LNCaP clone FGC (cell line): ENCODE data around the gene SLF2.

ENCODE experiments used
- DNase-seq: peaks from one replicate; pipeline ENCODE4 v3.0.0-alpha.2; 2011; ENCODE audit warnings: low read depth
- H3K4me3 ChIP-seq: 2 replicates; pipeline ENCODE4 v1.5.1; 2011; ENCODE audit warnings: mild to moderate bottlenecking, low read depth, low read length, control low read depth
- CTCF ChIP-seq: IDR thresholded peaks from 2 replicates; pipeline ENCODE4 v1.5.1; 2012; ENCODE audit warnings: mild to moderate bottlenecking; ENCODE audit not compliant: control insufficient read depth, insufficient read depth; ENCODE audit errors: extremely low read depth

The SLF2 gene

GRCh38 chr10:100899171-100899570 is 13.6 kb upstream of the SLF2 start:
- DNase-seq, result no peak

GRCh38 chr10:100901051-100901450 is 11.7 kb upstream of the SLF2 start:
- no peak overlapping the region for H3K4me3 ChIP-seq
- DNase-seq, result no peak
- no peak for TF ChIP-seq CTCF

More at GRCh38 chr10:100899171-100899570, 13.6 kb upstream of the SLF2 start:
- no peak overlapping the region for H3K4me3 ChIP-seq
- no peak for TF ChIP-seq CTCF

- no peak for TF ChIP-seq CTCF
- H3K4me3 ChIP-seq, result no peak overlapping the region
- DNase-seq, result no peak
Measured at GRCh38 chr10:100902622-100903021, 10.1 kb upstream of the SLF2 start.

GRCh38 chr10:100904917-100905316 is 7.8 kb upstream of the SLF2 start:
- TF ChIP-seq CTCF, result no peak
- DNase-seq, result no peak
- no peak overlapping the region for H3K4me3 ChIP-seq

- DNase-seq, result no peak
- no peak for TF ChIP-seq CTCF
- H3K4me3 ChIP-seq, result no peak overlapping the region
Measured at GRCh38 chr10:100907175-100907574, 5.6 kb upstream of the SLF2 start.

- no peak overlapping the region for H3K4me3 ChIP-seq
- TF ChIP-seq CTCF, result no peak
- no peak for DNase-seq
Measured at GRCh38 chr10:100907773-100908363, 4.9 kb upstream of the SLF2 start.

GRCh38 chr10:100908378-100908777 is 4.4 kb upstream of the SLF2 start:
- no peak overlapping the region for H3K4me3 ChIP-seq
- DNase-seq, result no peak
- TF ChIP-seq CTCF, result no peak
